HG03064 (cell line): ENCODE data around the gene ZNF688.
"Not testable (repeated sequence)": the region's sequence is repeated elsewhere in the genome, so short reads cannot be mapped to it uniquely, and the experiment has no call there.

Source experiments
- ATAC-seq: cut with Tn5 transposase; IDR thresholded peaks from one replicate; pipeline ENCODE4 v1.9.1; 2021; ENCODE audit warnings: low read depth; ENCODE audit not compliant: unreplicated experiment

ZNF688 gene

GRCh38 chr16:30557957-30558788, 13.3 kb downstream of the ZNF688 start, which contains the start of gene ZNF764:
TSS of gene ZNF764 (minus strand) at chr16:30558374. CDS start at chr16:30558182, 192 bp downstream.
- ATAC-seq, result peak; percentile 81

- peak; percentile 6 for ATAC-seq
Observed at GRCh38 chr16:30557707-30557956, 13.9 kb downstream of the ZNF688 start.

- ATAC-seq, result no peak
Observed at GRCh38 chr16:30556125-30556473, 15.4 kb downstream of the ZNF688 start.

- ATAC-seq, result no peak
Observed at GRCh38 chr16:30555315-30556124, 16.0 kb downstream of the ZNF688 start.

GRCh38 chr16:30554557-30555314, 16.8 kb downstream of the ZNF688 start:
- no peak for ATAC-seq

GRCh38 chr16:30553393-30553899, 18.1 kb downstream of the ZNF688 start:
- no peak for ATAC-seq

- ATAC-seq, result no peak
Observed at GRCh38 chr16:30552956-30553355, 18.6 kb downstream of the ZNF688 start.

GRCh38 chr16:30551781-30552180, 19.7 kb downstream of the ZNF688 start:
- ATAC-seq, result no peak

GRCh38 chr16:30548416-30549253, 22.9 kb downstream of the ZNF688 start:
- ATAC-seq, result no peak

- ATAC-seq, result no peak
Observed at GRCh38 chr16:30546115-30546514, 25.4 kb downstream of the ZNF688 start.

- ATAC-seq, result no peak
Observed at GRCh38 chr16:30543067-30543466, 28.4 kb downstream of the ZNF688 start.

- ATAC-seq, result no peak
Observed at GRCh38 chr16:30541502-30542329, 29.8 kb downstream of the ZNF688 start.

GRCh38 chr16:30540916-30541464, 30.5 kb downstream of the ZNF688 start:
- ATAC-seq, result not testable (repeated sequence)

- ATAC-seq, result not testable (repeated sequence)
Observed at GRCh38 chr16:30539986-30540526, 31.5 kb downstream of the ZNF688 start.

GRCh38 chr16:30539000-30539964, 32.2 kb downstream of the ZNF688 start:
- no peak for ATAC-seq

- ATAC-seq, result not testable (repeated sequence)
Observed at GRCh38 chr16:30536391-30537024, 35.0 kb downstream of the ZNF688 start.

- ATAC-seq, result peak; percentile 46
Observed at GRCh38 chr16:30535777-30536190, 35.7 kb downstream of the ZNF688 start.
